Right ventricle myocardium inferior (tissue), 1 donor: ENCODE results near the gene HIVEP3. TPM values are rescaled to one million over a fixed set of nuclear protein-coding genes. Genes with fewer than 3 reads are reported as not detected.

Experiments used
- ATAC-seq: fragments of 200-7000 bp; cut with Tn5 transposase; one replicate; pipeline ENCODE4 v1.9.1; 2020; ENCODE audit warnings: mild to moderate bottlenecking, moderate library complexity
- DNase-seq: peaks from one replicate; pipeline ENCODE4 v3.0.0; 2021; ENCODE audit errors: missing footprints
- intact Hi-C: fragments of 100-400 bp; cut with DNase I; formaldehyde crosslinking; loops from one replicate; pipeline ENCODE4 v1.11.0; 2022
- total RNA-seq: library from RNA; stranded (reverse); fragmentation: NEBNext Ultra II Directional; extraction: Animal tissue kit (Norgen Biotek cat#: 25700); gene quantifications from one replicate; pipeline ENCODE4 v1.2.1, GENCODE V29; 2021
- donor health status: DM: no; HTN: yes; CAD: no; lungs with severe emphysema.

Gene HIVEP3
- total RNA-seq, 1 donor from 2014 or later = 6.5 TPM

DNA sequence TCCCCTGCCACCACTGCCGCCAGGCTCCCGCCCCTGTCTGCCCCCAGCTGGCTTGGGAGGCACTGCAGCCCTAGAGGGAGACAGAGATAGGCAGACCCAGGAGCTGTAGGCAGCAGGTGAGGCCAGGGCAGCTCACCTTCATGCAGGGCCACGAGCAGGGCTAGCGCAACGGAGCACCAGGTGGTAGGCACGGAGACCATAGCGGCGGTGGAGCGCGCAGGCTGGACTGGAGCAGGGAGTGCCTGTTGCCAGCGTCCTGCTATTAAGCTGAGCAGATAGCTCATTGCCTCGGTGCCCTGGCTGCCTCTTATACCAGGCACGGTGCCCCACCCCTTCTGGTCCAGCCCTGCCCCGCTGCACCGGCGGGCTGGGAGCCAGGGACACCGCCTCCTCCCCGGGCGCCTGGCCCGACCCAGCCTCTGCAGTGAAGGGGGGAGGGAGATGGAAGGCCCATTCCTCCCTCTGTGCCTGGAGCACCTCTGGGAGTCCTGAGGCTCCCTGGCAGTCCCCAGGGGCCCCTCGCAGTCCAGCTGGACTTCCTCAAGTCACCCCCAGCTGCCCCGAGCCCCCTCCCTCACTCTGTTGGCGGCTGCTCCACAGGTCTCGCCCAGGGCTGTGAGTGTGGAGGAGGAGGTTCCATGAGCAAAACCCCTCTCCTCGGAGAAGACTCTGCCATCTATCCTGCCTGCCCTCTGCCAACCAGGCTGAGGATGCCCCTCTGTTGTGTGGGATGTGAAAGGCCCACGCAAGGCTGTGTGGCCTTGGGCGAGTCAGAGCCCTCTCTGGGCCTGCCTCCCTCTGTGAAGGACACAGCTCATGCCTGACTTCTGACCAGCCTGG is 434.1 kb downstream of the HIVEP3 start, which contains the start of gene EDN2:
EDN2 (minus strand) TSS at position 282 of the 840 bp plus-strand sequence; CDS start at position 200, 82 bp downstream.
- peak; percentile 77 for ATAC-seq

DNA sequence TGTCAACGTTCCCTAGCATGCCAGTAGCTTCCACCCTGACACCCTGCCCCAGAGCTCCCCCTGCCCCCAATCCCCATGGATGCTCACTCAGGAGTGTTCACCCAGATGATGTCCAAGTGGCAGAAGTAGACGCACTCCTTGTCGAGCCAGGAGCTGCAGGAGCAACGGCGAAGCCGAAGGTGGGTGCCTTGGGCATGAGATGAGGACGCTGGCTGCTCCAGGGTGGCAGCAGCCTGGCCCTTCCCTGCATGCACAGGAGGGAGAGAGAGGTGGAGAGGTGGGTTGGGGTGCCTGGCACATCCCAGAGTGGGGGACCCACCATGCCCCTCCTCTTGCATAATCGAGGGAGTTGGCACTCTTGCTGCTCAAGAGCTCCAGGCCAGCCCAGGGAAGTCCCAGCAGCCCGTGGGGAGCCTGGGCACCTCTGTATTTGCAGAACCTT is 434.7 kb downstream of the HIVEP3 start:
- ATAC-seq (no peak), DNase-seq (peak; percentile 15)
- intact Hi-C loops = loop anchor here (5.0 kb wide), 1 partner anchor 42 kb away; no protein-coding TSS in a partner anchor

More for the DNA sequence above, 434.1 kb downstream of the HIVEP3 start, which contains the start of gene EDN2:
- intact Hi-C loops = loop anchor here (5.0 kb wide), 1 partner anchor 42 kb away; no protein-coding TSS in a partner anchor
- peak; percentile 78 for DNase-seq

DNA sequence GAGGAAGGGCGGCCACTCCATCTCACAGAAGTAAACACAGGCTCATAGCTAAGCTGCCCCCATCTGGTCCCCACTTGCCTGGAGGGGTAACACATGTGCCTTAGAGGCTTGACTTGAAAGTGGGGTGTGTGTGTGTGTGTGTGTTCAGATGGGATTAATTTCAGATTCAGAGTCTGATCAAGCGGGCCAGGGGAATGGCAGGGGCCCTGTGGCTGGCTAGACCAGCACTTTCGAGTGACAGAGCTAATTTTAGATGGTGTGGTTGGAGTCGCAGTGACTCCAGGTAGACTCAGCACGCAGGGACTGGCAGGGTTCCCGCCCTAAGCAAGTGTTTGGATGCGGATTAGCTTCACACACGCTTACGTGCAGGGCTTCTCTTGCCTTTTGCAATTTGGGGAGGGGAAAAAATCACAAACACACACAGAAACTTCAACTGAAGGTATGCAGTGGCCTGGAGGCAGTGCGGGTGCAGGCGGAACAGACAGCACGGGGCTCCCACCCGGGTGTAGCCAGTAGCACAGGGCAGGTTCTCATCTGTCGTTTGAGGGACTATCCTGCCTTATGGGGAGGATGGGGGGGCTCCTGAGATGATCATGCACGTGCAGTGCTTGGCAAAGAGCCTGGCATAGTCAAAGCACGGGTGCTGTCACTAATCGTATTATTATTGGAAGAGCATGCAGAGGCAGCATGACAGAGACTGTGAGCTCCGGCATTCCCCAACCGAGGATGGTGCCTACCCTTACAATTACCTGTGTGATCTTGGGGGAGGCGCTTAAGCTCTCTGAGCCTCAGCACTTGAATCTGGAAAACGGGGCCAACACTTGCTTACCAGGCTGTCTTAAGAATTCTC is 435.5 kb downstream of the HIVEP3 start:
- intact Hi-C loops = loop anchor here (5.0 kb wide), 1 partner anchor 41 kb away; no protein-coding TSS in a partner anchor
- DNase-seq = peak; percentile 75
- ATAC-seq = peak; percentile 14

- DNase-seq (peak; percentile 71), ATAC-seq (no peak)
- intact Hi-C loops = loop anchor here (5.0 kb wide), 1 partner anchor 40 kb away; no protein-coding TSS in a partner anchor
Observed at GRCh38 chr1:41482001-41482765, 436.5 kb downstream of the HIVEP3 start.

- peak; percentile 4 for DNase-seq
- ATAC-seq = no peak
- intact Hi-C loops = loop anchor here (5.0 kb wide), 1 partner anchor 39 kb away; no protein-coding TSS in a partner anchor
Observed at GRCh38 chr1:41481109-41481775, 437.5 kb downstream of the HIVEP3 start.

DNA sequence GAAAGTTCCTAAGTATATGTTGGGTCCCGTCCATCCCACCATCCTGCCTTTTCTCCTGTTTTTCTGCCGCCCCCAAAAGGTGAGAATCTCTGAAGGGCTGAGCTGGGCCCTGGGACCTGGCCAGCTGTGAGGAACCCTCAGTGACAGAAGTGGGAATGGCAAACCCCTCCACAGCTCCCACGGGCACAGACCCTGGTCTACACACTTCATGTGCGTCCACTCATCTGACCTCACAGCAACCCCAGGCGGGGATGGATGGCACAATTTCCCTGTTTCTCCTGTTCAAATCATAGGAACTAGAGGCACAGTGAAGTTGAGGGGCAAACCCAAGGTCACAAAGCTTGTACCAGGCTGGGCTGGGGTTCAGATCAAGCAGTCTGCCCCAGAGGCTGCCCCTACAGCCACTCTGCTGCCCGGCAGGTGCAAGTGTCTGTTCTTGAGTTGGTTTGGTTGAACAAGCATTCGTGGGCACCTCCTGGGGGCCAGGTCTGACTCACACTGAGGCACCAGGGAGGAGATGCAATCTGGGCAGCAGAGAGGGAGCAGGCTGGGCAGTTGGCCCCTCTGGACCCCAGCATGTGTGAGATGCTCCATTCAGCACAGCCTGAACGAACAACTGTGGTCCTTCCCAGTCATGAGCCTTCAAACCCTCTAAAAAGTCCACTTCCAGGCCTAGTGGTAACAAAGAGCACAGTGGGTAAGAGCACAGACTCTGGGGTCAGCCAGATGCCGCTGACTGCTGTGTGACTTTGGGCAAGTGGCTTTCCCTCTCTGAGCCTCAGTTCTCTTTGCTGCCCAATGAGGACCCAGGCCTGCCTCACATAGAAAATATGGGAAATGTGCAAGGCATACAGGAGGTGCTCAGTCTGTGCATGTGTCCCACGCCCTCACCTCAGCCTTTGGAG is 438.3 kb downstream of the HIVEP3 start:
- peak; percentile 45 for DNase-seq
- no peak for ATAC-seq
- intact Hi-C loops = loop anchor here (5.0 kb wide), 1 partner anchor 38 kb away; no protein-coding TSS in a partner anchor

- ATAC-seq (no peak), DNase-seq (no peak)
- intact Hi-C loops = loop anchor here (5.0 kb wide), 1 partner anchor 37 kb away; no protein-coding TSS in a partner anchor
Observed at GRCh38 chr1:41479808-41480160, 438.9 kb downstream of the HIVEP3 start.

- intact Hi-C loops = no loop called here
- ATAC-seq (peak; percentile 67), DNase-seq (peak; percentile 86)
Observed at GRCh38 chr1:41479000-41479807, 439.5 kb downstream of the HIVEP3 start.

DNA sequence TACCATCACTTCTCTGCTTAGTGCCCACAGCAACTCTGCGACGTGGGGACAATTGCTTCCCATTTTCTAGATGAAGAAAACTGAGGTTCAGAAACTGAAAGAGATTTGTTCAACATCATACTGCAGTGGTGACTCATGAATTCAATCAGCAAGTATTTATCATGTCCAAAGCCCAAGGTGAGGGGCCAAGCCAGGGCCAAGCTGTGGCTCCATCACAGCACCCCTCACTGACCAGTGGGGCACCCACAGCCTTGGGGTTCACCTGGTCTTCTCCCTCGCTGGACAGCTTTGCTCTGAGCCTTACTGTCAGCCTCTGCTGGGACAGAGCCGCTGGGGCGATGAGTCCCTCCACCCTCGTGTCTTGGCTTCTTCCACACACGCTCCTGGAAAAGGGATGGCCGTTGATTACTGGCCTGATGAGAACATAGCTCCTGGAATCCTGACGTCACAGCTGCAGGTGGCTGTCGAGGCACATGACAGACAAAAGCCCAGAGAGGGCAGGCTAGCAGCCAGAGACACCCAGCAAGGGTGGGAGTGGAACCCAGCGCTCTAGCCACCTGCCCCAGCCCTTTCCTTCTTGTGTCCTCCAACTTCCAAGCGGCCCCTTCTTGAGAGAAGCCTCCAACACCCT is 440.5 kb downstream of the HIVEP3 start:
- intact Hi-C loops = no loop called here
- ATAC-seq = no peak
- peak; percentile 37 for DNase-seq

- no peak for ATAC-seq
- intact Hi-C loops = no loop called here
- peak; percentile 20 for DNase-seq
Observed at GRCh38 chr1:41476807-41477361, 441.8 kb downstream of the HIVEP3 start.

DNA sequence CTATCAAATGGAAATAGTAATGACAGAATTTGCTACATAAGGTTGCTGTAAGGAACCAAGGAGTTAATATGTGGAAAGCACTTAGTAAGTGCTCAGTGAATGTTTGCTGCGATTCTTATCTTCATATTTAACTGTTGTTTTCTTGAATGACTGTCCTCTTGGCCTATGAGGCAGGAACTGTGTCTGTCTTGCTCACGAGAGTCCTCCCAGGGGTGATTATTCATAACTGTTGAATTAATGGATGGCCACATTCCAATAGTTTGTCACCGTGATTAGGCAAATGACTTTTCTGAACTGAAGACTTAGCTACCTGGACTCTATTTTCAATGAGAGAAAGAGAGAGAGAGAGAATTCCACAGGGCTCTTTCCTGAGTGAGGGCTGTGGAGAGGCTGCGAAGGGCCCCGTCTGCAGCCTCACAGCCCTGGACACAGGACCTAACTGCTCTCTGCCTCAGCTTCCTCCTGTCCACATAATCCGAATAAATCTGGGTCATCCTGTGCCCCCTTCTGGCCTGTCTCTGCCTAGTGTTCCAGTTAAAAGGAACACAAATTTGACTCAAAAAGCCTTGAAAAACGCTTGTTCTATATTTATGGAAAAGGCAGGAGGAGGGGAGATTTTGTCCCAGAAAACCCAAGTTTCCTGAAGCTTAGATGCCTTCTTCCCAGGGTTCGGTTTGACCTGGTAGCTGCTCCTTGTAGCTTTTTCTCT is 442.7 kb downstream of the HIVEP3 start:
- no peak for DNase-seq
- intact Hi-C loops = loop anchor here (2.0 kb wide), 1 partner anchor 19 kb away; no protein-coding TSS in a partner anchor
- ATAC-seq = no peak

- peak; percentile 45 for DNase-seq
- no peak for ATAC-seq
- intact Hi-C loops = loop anchor here (2.0 kb wide), 1 partner anchor 19 kb away; no protein-coding TSS in a partner anchor
Observed at GRCh38 chr1:41475346-41475745, 443.4 kb downstream of the HIVEP3 start.

- intact Hi-C loops = loop anchor here (2.0 kb wide), 1 partner anchor 18 kb away; no protein-coding TSS in a partner anchor
- peak; percentile 49 for ATAC-seq
- DNase-seq = peak; percentile 69
Observed at GRCh38 chr1:41474490-41475271, 444.0 kb downstream of the HIVEP3 start.
